Esophagus muscularis mucosa (tissue), 4 donors: ENCODE data around the gene GAL.

ENCODE experiments used
- EP300 ChIP-seq: sonication (generic); formaldehyde crosslinking; IDR thresholded peaks from one replicate; pipeline ENCODE4 v1.6.1; 2017; ENCODE audit warnings: antibody characterized with exemption
- POLR2A ChIP-seq: fragments of 450-650 bp; IDR thresholded peaks from one replicate; pipeline ENCODE4 v1.6.1; 2017; ENCODE audit warnings: antibody characterized with exemption, moderate library complexity, mild to moderate bottlenecking, low read depth
- POLR2AphosphoS5 ChIP-seq, 2 donors: sonication (generic); formaldehyde crosslinking; IDR thresholded peaks; one replicate each; pipeline ENCODE4 v1.6.1; 2017; ENCODE audit warnings: antibody characterized with exemption in 2 of 2
- TF ChIP-seq, protein P1 (sequence below), 3 experiments: fragments of 200-600 bp in 2 of 3; fragments of 450-650 bp in 1 of 3; sonication (generic) in 2 of 3; IDR thresholded peaks; one replicate each; pipeline ENCODE4 v1.5.1; 2017 to 2019; ENCODE audit warnings: antibody characterized with exemption in 3 of 3, mild to moderate bottlenecking in 2 of 3, moderate library complexity in 1 of 3

DNA sequence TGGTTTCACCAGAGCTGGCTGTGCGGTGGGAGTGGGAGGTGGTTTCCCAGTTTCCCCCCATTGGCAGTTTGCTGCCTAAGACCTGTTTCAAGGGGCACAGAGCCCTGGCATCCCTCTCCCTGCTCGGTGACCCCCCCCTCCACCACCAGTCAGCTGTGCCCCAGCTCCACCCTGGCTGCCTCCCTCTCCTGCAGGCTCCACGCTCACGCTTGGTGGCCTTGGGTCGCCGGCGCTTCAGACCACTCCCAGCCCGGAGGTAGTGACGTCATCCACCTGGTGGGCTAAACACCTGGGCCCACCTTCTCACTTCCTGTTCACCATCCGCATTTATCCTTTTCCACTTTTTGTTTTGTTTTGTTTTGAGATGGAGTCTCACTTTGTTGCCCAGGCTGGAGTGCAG is 7.8 kb downstream of the GAL start:
- TF ChIP-seq, protein P1, sequence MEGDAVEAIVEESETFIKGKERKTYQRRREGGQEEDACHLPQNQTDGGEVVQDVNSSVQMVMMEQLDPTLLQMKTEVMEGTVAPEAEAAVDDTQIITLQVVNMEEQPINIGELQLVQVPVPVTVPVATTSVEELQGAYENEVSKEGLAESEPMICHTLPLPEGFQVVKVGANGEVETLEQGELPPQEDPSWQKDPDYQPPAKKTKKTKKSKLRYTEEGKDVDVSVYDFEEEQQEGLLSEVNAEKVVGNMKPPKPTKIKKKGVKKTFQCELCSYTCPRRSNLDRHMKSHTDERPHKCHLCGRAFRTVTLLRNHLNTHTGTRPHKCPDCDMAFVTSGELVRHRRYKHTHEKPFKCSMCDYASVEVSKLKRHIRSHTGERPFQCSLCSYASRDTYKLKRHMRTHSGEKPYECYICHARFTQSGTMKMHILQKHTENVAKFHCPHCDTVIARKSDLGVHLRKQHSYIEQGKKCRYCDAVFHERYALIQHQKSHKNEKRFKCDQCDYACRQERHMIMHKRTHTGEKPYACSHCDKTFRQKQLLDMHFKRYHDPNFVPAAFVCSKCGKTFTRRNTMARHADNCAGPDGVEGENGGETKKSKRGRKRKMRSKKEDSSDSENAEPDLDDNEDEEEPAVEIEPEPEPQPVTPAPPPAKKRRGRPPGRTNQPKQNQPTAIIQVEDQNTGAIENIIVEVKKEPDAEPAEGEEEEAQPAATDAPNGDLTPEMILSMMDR (IDR thresholded peaks at IDR 0.05), result no peak
- no peak for TF ChIP-seq POLR2A
- TF ChIP-seq POLR2AphosphoS5 (IDR thresholded peaks at IDR 0.05), result no peak
- no peak for TF ChIP-seq EP300
